SU-DHL-6 (cell line): Measurements from ENCODE around the gene BOC.

Experiments used
- H2AFZ ChIP-seq: fragments of 200-600 bp; sonication (generic); 2 replicates; pipeline ENCODE4 v1.6.1; 2014; ENCODE audit warnings: low read depth, mild to moderate bottlenecking, moderate library complexity, mixed read lengths, antibody characterized with exemption, low read length; ENCODE audit not compliant: severe bottlenecking
- H3F3A ChIP-seq: fragments of 200-600 bp; shearing (Covaris generic); 2 replicates; pipeline ENCODE4 v1.6.0; 2016; ENCODE audit warnings: antibody characterized with exemption, mild to moderate bottlenecking; ENCODE audit not compliant: insufficient read depth
- H3K27ac ChIP-seq: fragments of 200-600 bp; sonication (generic); 2 replicates; pipeline ENCODE4 v1.5.1; 2016; ENCODE audit warnings: low read depth, mild to moderate bottlenecking, low read length, moderate library complexity, mixed read lengths
- H3K27me3 ChIP-seq: fragments of 200-600 bp; sonication (generic), shearing (Covaris generic); 2 replicates; pipeline ENCODE4 v1.6.0; 2014; ENCODE audit warnings: mild to moderate bottlenecking, low read length
- H3K36me3 ChIP-seq: fragments of 200-600 bp; sonication (generic); 2 replicates; pipeline ENCODE4 v1.6.1; 2014; ENCODE audit warnings: mild to moderate bottlenecking, low read length, mixed read lengths
- H3K4me2 ChIP-seq: fragments of 300-600, 200-600 bp; shearing (Covaris generic), sonication (generic); 2 replicates; pipeline ENCODE4 v1.6.0; 2014; ENCODE audit warnings: low read length, low read depth, mild to moderate bottlenecking; ENCODE audit not compliant: poor library complexity, severe bottlenecking
- H3K4me3 ChIP-seq: fragments of 200-600 bp; sonication (generic); 2 replicates; pipeline ENCODE4 v1.5.1; 2014; ENCODE audit warnings: antibody characterized with exemption, low read length, mild to moderate bottlenecking, mixed read lengths; ENCODE audit not compliant: insufficient read depth, poor library complexity, severe bottlenecking
- H3K79me2 ChIP-seq: fragments of 200-600 bp; sonication (generic); 2 replicates; pipeline ENCODE4 v1.6.1; 2014; ENCODE audit warnings: mild to moderate bottlenecking, low read length, moderate library complexity; ENCODE audit not compliant: insufficient read depth
- H3K9ac ChIP-seq: fragments of 200-600 bp; sonication (generic); 2 replicates; pipeline ENCODE4 v1.7.0; 2014; ENCODE audit warnings: mild to moderate bottlenecking, low read length
- H3K9me2 ChIP-seq: fragments of 200-600 bp; sonication (generic); replicated peaks from 2 replicates; pipeline ENCODE4 v1.6.1; 2014; ENCODE audit warnings: low read length; ENCODE audit not compliant: insufficient read depth
- H3K9me3 ChIP-seq: fragments of 200-600 bp; sonication (generic); 2 replicates; pipeline ENCODE4 v1.6.1; 2014; ENCODE audit warnings: low read length, mixed read lengths; ENCODE audit not compliant: insufficient read depth
- H4K20me1 ChIP-seq: fragments of 200-600 bp; sonication (generic); 2 replicates; pipeline ENCODE4 v1.6.1; 2014; ENCODE audit warnings: low read depth, mild to moderate bottlenecking, antibody characterized with exemption, low read length, moderate library complexity, mixed read lengths
- CTCF ChIP-seq: fragments of 200-600 bp; sonication (generic); IDR thresholded peaks from one replicate; pipeline ENCODE4 v1.5.1; 2017; ENCODE audit warnings: antibody characterized with exemption, mild to moderate bottlenecking, low read length, moderate library complexity; ENCODE audit not compliant: insufficient read depth, poor library complexity, severe bottlenecking
- EZH2phosphoT487 ChIP-seq: fragments of 200-600 bp; sonication (generic), shearing (Covaris generic); conservative IDR thresholded peaks from 2 replicates; pipeline ENCODE4 v1.6.1; 2018; ENCODE audit warnings: mild to moderate bottlenecking, antibody characterized with exemption, low read length, moderate library complexity, mixed read lengths

The BOC gene

DNA sequence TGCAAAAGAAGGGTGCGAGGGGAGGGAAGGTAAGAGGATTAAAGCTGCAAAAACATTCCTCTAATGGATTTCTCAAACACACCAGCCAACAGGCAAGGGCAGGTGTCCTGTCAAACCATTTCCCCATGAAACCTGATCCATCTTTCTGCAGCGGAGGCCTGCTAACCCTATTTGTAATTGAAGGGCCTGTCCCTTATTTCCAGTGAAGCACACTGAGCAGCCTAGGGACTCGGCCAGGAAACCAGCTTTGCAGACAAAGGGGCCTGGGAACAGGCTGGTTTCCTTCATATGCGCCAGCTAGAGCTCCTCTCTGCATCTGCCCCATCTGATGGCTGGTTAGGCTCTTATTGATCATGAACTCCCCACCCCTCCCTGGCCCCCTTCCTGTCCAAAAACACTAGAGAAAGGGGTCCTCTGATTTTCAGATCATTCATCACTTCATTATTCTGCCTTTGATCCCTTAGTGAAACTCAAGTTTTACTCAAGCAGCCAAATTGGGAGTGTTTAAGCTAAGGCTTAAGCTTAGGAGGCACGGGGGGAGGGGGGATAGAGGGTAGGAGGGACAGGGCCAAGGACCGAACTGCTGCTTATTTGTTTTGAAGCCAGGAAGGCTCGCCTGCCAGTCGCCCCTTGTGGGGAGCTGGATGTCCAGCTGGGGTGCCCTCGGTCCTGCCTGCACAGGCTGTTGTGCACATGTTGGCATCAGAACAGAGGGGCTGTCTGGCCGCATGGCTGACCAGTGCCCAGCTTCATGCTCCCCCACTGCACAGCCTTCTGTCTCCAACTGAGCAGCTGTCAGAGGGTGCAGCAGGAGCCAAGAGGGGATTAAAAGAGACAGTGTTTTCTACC is 53.1 kb downstream of the BOC start:
- Histone ChIP-seq H3K4me2 (no peak overlapping the region), H3K36me3 (no peaks in the 10 kb centered on the region), H2AFZ (no peak overlapping the region), H3K4me3 (no peak overlapping the region), H3K27ac (no peak overlapping the region), H4K20me1 (no peaks in the 10 kb centered on the region), H3K79me2 (no peaks in the 10 kb centered on the region), H3K27me3 (no peaks in the 10 kb centered on the region), H3K9me2 (no peaks in the 10 kb centered on the region), H3F3A (no peaks in the 10 kb centered on the region), H3K9ac (no peak overlapping the region), H3K9me3 (no peaks in the 10 kb centered on the region)
- TF ChIP-seq EZH2phosphoT487 (no peak), CTCF (no peak)

DNA sequence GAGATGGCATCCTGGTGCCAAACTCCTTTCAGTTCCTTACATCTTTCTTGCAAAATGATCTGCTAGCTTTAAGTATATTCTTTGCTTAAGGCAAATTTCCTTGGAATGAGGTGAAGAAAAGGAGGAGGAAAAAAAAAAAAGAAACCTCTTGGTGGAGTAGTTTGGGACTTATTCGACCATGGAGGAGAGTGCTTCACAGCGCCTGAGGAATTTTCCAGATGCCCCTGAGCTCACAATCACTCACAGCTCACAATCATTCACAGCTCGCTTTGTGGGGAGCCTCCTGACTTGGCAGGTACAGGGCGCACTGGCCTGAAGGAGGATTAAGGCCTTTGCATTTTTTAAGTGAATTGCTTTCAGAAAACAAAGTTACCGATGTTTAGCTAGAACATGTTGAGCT is 53.9 kb downstream of the BOC start:
- Histone ChIP-seq H3K9ac (no peak overlapping the region), H3K9me2 (no peaks in the 10 kb centered on the region), H3K79me2 (no peaks in the 10 kb centered on the region), H3K27me3 (no peaks in the 10 kb centered on the region), H3K27ac (no peak overlapping the region), H4K20me1 (no peaks in the 10 kb centered on the region), H3K36me3 (no peaks in the 10 kb centered on the region), H3K4me3 (no peak overlapping the region), H2AFZ (no peak overlapping the region), H3F3A (no peaks in the 10 kb centered on the region), H3K4me2 (no peak overlapping the region), H3K9me3 (no peaks in the 10 kb centered on the region)
- TF ChIP-seq CTCF (no peak), EZH2phosphoT487 (no peak)

GRCh38 chr3:113266738-113267137 is 55.4 kb downstream of the BOC start:
- TF ChIP-seq CTCF (no peak), EZH2phosphoT487 (no peak)
- no peaks in the 10 kb centered on the region for H3K9me2 ChIP-seq
- H3K36me3 ChIP-seq: no peaks in the 10 kb centered on the region
- no peak overlapping the region for H3K9ac ChIP-seq
- H3K27ac ChIP-seq: no peak overlapping the region
- H3K4me3 ChIP-seq: no peak overlapping the region
- no peak overlapping the region for H3K4me2 ChIP-seq
- H3K9me3 ChIP-seq: no peaks in the 10 kb centered on the region
- H2AFZ ChIP-seq: no peak overlapping the region
- no peaks in the 10 kb centered on the region for H3F3A ChIP-seq
- no peaks in the 10 kb centered on the region for H3K79me2 ChIP-seq
- no peaks in the 10 kb centered on the region for H3K27me3 ChIP-seq
- H4K20me1 ChIP-seq: no peaks in the 10 kb centered on the region
